Activated CD4-positive, alpha-beta T cell treated with anti-CD3 and anti-CD28 coated beads, Interleukin-2, amount 50 U/mL, for 4 hours (primary cell): ENCODE results near the gene PTGIR.

Experiments used
- DNase-seq, 2 experiments: peaks; one replicate each; pipeline ENCODE4 v3.0.0-alpha.2; 2020

PTGIR gene

GRCh38 chr19:46624958-46625661, at the start of gene PTGIR:
Gene PTGIR (minus strand): TSS chr19:46625089. CDS start chr19:46624225, 864 bp downstream.
- DNase-seq: no peak

- no peak for DNase-seq
Measured at GRCh38 chr19:46670813-46671212, 45.9 kb upstream of the PTGIR start.

GRCh38 chr19:46668662-46669061, 43.8 kb upstream of the PTGIR start:
- no peak for DNase-seq

- DNase-seq: no peak
Measured at GRCh38 chr19:46665072-46665471, 40.2 kb upstream of the PTGIR start.

DNA sequence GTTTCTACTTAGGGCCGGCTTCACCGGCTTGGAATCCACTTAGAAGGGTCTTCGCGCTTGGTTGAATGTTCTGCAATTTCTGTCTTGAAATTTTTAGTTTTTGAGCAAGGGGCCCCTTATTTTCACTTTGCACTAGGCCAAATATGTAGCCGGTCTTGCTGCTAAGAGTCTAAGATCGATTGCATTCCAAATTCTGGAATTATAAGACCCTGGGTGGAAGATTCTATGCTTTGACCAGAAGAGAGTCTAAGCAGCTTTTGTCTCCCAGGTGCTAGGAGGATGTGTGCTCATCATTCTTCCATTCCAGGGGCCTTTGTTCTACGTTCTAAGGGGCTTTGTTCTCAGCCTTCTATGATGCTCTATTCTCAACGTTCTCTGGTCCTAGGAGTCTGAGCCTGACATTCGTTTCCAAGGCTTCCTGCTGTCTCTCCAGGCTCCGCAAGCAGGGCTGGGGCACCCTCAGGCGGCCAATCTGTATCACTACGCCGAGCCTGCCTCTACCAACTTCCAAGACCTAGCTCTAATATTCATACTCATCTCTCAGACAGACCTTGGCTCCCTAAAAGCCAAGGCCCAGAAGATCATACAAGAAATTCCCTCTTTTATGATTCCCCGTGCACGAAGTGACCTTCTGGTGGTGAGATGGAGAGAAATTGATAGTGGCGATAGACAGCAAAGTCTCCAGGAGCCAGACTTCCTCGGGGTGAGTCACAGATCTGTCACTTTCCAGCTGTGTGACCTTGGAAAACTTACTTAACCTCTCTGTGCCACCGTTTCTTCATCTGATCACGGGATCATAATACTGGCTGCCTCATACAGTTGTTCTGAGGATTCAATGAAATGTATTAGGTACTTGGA, 37.1 kb upstream of the PTGIR start:
- DNase-seq: peak; percentile 71 to 74

DNA sequence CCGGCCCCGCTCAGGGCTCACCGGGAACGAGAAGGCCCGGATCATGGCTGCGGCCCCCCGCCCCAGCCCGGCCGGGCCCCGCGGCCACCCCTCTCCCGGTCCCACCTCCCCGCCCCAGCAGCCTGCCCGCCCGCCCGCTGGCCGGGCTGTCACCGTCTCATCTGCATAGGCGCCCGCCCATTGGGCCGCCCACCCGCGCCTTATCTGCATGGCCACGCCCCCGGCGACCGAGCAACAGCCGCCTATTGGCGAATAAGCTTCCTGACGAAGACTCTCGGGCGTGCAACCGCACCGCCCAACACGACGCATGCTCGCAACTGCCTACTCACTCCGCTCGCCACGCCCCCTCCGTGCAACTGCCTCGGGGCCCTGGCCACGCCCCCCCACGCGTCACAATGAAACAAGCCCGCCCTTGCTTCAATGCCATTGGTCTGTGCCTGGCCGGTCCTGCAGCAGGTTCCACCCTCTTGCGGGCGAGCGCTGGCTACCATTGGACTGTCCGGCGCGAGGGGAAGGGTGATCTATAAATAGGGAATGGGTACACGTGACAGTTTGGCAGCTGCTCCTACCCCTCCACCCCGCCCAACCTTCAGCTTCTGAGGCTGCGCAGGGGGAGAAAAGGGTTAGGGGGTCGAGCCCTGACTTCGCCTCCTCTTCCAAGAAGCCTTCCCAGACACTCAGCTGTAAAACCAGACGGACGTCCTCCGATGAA, 36.3 kb upstream of the PTGIR start, which contains the start of gene DACT3:
Gene DACT3, minus strand, starts transcription at position 163 of the 712 bp plus-strand sequence. Its CDS starts 118 bp downstream, at position 45.
- peak; percentile 100 for DNase-seq

- DNase-seq: no peak
Measured at GRCh38 chr19:46660551-46661019, 35.7 kb upstream of the PTGIR start.

DNA sequence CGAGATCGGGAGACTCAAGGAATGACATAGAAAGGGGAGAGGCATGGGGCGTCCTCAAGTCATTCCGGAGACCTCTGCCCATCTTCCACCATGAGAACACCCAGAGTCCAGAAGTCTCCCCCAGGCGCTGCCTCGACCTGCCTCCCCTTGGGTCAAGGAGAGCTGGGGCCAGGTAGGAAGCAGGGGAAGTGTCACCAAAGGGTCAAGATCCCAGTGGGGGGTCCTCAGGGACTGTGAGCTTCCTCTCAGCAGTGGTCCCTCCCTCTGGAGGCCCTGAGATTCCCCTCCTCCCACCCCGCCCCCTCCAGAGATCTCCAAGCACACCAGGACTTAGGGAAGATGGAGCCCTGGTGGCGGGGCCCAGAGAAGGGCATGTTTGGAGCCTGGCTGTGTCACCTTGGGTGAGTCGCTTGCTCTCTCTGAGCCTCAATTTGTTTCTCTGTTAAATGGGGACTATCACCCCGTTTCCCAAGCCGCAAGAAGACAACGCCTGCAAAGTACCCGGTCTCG, 35.2 kb upstream of the PTGIR start:
- no peak for DNase-seq

DNA sequence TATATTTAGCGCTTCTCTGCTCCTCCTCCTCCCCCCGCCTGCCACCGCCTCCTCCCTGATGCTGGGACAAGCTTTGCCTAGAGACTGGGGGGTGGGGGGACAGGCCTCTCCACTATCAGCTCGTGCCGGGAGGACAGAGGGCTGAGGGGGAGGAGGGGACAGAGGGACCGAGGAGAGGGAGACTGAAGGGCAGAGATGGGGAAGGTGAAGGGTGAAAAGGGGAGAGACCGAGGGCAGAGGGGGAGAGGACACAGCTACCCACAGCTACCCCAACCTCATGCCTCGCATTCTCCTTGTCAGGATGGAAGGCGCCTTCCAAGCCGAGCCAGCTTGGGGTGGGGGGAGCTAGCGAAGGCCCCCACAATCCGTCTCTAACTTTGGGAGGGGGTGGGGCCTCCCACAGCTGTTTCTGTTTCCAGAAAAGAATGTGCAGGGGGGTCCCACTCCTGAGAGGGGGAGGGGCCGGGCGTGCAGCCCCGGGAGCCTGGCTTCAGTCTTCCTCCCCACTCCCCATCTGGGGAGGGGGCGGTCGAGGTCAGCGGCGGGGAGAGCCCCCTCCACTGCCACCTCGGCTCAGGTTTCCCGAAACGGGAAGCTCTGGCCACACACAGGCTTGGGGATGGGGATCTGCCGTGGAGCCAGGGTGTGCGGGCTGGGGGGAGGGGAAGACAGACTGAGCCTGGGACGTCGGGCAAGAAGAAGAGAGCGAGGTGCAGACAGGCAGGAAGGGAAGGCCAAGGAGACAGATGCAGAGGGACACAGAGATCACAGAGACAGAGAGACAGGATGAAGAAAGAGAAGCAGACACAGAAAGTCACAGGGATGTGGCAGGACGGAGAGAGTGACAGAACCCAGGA, 34.5 kb upstream of the PTGIR start:
- DNase-seq: no peak

- no peak for DNase-seq
Measured at GRCh38 chr19:46656541-46656940, 31.7 kb upstream of the PTGIR start.

DNA sequence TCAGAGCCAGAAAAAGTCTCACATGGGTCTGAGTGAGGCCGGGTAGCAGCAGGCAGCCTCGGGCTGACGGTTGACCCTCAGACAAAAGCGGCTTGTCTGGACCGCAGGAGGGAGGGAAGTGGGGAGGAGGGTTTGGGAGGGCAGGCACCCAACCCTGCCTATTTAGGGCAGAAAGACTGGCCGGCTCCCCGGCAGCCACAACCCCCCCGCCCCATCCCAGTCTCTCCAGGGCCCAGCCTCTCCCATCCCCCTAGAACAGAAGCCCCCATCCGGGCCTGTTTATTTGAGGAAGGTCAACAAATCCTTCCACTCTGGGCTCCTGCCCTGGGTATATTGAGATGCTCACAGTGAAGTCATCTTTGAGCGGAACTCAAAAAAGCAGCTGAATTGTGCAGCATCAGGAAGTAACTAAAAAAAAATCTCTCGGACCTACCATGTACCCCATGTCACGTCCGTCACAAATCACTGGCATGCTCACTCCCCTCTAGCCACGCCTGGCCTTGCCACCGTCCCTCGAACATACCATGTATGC, 29.8 kb upstream of the PTGIR start:
- no peak for DNase-seq

GRCh38 chr19:46650445-46650844, 25.6 kb upstream of the PTGIR start:
- DNase-seq: no peak

- DNase-seq: no peak
Measured at GRCh38 chr19:46648961-46649960, 24.4 kb upstream of the PTGIR start.

DNA sequence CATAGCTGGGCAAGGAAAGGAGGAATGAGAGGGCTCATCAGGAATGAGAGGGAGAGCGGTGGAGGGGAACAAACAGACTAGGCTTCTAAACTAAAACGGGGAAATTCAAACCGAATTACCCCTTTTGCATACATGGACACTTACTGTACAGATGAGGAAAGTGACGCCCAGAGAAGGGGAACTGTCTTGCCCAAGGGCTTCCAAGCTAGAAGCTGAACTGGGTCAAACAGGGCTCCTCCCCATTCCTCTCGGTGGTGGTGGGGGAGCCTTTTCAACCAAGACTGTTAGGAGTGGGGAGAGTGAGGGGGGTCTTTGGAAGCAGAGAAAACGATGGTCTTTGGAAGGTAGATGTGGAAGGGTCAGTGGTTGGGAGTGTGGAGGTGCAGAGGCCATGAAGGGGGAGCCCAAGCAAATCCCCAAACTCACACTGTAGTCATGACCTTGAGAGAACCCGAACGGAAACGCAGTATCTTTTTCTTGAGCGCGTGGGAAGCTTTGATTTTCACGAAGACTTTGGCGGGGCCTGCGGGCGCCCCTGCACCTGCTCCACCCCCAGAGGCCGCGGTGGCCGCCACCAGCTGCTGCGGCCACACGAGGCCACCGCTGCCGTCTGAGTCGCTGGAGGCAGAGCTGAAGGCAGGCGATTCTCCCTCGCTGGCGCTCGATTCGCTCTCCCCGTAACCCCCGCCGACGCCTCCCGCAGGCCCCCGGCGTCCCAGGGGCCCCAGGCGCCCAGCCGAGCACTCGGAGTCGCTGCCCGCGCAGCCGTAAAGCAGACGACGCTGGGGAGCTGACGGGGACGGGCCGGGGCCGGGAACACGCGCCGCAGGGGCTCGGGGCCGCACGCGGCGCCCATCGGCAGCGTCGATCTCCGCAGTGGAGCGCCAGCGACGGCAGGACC, 23.4 kb upstream of the PTGIR start:
- no peak for DNase-seq

DNA sequence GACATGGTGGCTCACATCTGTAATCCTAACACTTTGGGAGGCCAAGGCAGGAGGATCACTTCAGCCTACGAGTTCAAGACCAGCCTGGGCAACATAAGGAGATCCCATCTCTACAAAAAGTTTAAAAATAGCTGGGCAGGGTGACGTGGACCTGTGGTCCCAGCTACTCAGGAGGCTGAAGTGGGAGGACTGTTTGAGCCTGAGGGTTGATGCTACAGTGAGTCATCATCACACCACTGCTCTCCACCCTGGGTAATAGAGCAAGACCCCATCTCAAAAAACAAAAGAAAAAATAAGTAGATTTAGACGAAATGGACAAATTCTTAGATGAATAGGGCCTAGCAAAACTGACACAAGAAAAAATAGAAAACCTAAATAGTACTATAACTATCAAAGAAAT, 21.5 kb upstream of the PTGIR start:
- DNase-seq: no peak

DNA sequence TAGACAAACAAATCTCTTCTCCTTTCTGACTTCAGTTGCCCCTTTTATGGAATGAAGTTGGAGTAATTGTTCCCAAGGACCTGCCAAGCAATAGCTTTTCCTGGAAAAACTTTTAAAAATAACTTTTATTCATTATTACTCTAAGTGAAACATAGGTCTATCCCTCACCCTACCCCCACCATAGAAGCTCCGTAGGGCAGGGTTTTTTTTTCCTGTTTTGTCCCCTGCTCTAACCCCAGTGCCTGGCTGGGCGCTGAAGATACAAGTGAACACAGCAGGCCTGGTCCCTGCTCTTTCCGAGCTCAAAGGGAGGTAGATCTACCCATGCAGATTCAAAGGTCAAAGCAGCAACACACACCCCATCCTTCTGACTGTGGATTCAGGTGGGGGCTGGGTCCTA, 19.8 kb upstream of the PTGIR start:
- DNase-seq: no peak

GRCh38 chr19:46640656-46641055, 15.8 kb upstream of the PTGIR start:
- DNase-seq: no peak

DNA sequence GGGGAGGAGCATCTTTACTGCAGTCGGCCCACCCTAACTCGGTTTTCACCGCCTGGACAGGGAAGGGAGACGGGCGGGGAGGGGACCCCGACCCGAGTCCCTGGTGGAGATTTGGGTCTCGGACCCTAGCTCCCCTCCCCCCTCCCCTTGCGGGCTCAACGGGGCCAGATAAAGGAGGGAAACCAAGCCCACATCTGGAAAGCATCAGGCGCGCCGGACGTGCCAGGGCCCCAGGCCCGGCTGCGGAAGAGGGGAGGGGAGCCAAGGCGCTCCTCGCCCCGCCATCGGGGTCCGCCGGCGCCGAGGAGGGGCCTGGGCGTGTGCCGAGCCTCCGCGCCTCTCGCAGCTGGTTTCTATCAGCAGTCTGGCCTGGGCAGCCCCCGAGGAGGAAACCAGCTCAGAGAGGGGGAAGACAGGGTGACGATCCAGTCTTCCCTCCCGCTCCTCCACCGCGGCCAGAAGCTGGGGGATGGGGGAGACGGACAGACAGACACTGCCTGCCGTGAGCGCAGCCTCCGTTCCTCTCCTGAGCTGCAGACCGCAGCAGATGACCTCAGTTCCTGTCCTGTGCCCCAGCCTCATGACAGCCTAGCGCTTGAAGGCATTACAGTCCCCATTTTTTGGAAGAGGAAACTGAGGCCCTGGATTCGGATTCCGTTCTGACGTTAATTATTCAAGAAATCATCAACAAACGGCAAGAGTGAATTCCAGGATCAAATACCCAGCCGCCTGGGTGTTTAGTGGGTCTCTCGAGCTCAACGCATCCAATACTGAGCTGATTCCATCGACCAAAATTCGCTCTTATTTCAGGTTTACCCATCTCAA, 14.7 kb upstream of the PTGIR start:
- DNase-seq: no peak
